22Rv1 (cell line): Measurements from ENCODE around the gene TEX264.

Experiments
- CTCF ChIP-seq: fragments of 450-650 bp; IDR thresholded peaks from 2 replicates; pipeline ENCODE4 v1.5.1; 2017; ENCODE audit warnings: mild to moderate bottlenecking
- ZFX ChIP-seq: fragments of 450-650 bp; IDR thresholded peaks from 2 replicates; pipeline ENCODE4 v1.6.1; 2017; ENCODE audit warnings: antibody characterized with exemption, borderline replicate concordance

DNA sequence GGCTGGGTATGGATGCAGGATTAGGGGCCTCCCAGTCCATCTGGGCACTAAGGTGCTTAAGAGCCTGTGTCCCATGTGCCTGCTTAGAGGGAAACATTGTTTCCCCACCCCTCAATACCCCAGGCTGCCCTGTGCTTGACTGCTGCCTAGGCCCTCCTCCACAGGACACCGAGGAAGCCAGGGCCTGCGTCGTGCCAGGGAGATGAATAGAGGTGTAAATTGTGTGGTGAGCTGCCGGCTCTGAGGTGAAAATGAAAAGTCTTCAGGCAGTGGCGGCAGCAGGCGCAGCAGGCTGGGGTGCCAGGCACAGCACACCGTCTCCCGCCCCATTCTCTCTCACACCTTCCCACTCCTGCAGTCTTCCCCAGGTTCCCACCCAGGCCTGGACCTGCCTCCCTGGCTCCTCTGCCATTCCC is 21.9 kb downstream of the TEX264 start:
- no peak for TF ChIP-seq CTCF
- TF ChIP-seq ZFX, result no peak
